Activated T-helper 1 cell treated with anti-CD3 and anti-CD28 coated beads, Interleukin-12 subunit alpha, Interleukin-12 subunit beta, Interleukin-2, Interleukin-4 antibody, amounts not matched to agents 30 ng/mL and 10 ng/mL and 1 ng/mL, durations not matched to agents 14 hours and 24 hours and 36 hours (primary cell): Measurements from ENCODE around the gene MYADM. TPM values are rescaled to one million over a fixed set of nuclear protein-coding genes. Genes with fewer than 3 reads are reported as not detected.

Experiments
- DNase-seq: peaks from one replicate; pipeline ENCODE4 v3.0.0; 2021; ENCODE audit warnings: low spot score
- H3K27ac Mint-ChIP-seq: one replicate; pipeline ENCODE4 v1.8.0; 2021; ENCODE audit warnings: mild to moderate bottlenecking, mixed read lengths
- H3K27me3 Mint-ChIP-seq: one replicate; pipeline ENCODE4 v1.8.0; 2022; ENCODE audit warnings: mild to moderate bottlenecking, moderate library complexity, mixed read lengths; ENCODE audit not compliant: insufficient read depth
- H3K36me3 Mint-ChIP-seq: one replicate; pipeline ENCODE4 v1.8.0; 2021; ENCODE audit warnings: low read depth, mixed read lengths
- H3K4me1 Mint-ChIP-seq: one replicate; pipeline ENCODE4 v1.8.0; 2021; ENCODE audit warnings: low read depth, mixed read lengths
- H3K4me3 Mint-ChIP-seq: one replicate; pipeline ENCODE4 v1.8.0; 2021; ENCODE audit warnings: mild to moderate bottlenecking, moderate library complexity, mixed read lengths
- H3K9me3 Mint-ChIP-seq: one replicate; pipeline ENCODE4 v1.8.0; 2021; ENCODE audit warnings: mixed read lengths
- intact Hi-C: fragments of 100-400 bp; cut with micrococcal nuclease; formaldehyde crosslinking; loops from one replicate; pipeline ENCODE4 v1.15.1; 2024
- total RNA-seq: library from RNA; stranded (reverse); gene quantifications from 2 replicates; pipeline ENCODE4 v1.2.3, GENCODE V29; 2022

MYADM gene
- total RNA-seq, 1 donor from 2014 or later, result 58.8 TPM

GRCh38 chr19:53882391-53883050, 14.8 kb downstream of the MYADM start:
- Mint-ChIP-seq H3K27ac (no peak overlapping the region), H3K4me3 (peak overlapping the region; percentile 50), H3K4me1 (peaks cover 14% of the 10 kb centered on the region), H3K36me3 (peaks cover 3% of the 10 kb centered on the region), H3K27me3 (peaks cover 27% of the 10 kb centered on the region), H3K9me3 (no peaks in the 10 kb centered on the region)
- intact Hi-C loops, result loop anchor here (1.0 kb wide), 1 partner anchor 40 kb away; no protein-coding TSS in a partner anchor
- DNase-seq, result no peak

GRCh38 chr19:53883231-53883661, 15.6 kb downstream of the MYADM start:
- peaks cover 11% of the 10 kb centered on the region for H3K4me1 Mint-ChIP-seq
- no peak overlapping the region for H3K27ac Mint-ChIP-seq
- H3K27me3 Mint-ChIP-seq, result peaks cover 27% of the 10 kb centered on the region
- H3K36me3 Mint-ChIP-seq, result peaks cover 3% of the 10 kb centered on the region
- H3K4me3 Mint-ChIP-seq, result no peak overlapping the region
- no peaks in the 10 kb centered on the region for H3K9me3 Mint-ChIP-seq
- no peak for DNase-seq
- intact Hi-C loops, result no loop called here

GRCh38 chr19:53883741-53884140, 16.1 kb downstream of the MYADM start:
- peaks cover 3% of the 10 kb centered on the region for H3K36me3 Mint-ChIP-seq
- H3K27ac Mint-ChIP-seq, result no peak overlapping the region
- no peak overlapping the region for H3K4me3 Mint-ChIP-seq
- DNase-seq, result no peak
- peaks cover 27% of the 10 kb centered on the region for H3K27me3 Mint-ChIP-seq
- peaks cover 10% of the 10 kb centered on the region for H3K4me1 Mint-ChIP-seq
- intact Hi-C loops, result no loop called here
- no peaks in the 10 kb centered on the region for H3K9me3 Mint-ChIP-seq

- Mint-ChIP-seq H3K9me3 (no peaks in the 10 kb centered on the region), H3K36me3 (peaks cover 3% of the 10 kb centered on the region), H3K4me1 (peaks cover 5% of the 10 kb centered on the region), H3K27me3 (peaks cover 27% of the 10 kb centered on the region), H3K27ac (no peak overlapping the region), H3K4me3 (no peak overlapping the region)
- DNase-seq, result no peak
- intact Hi-C loops, result no loop called here
Measured at GRCh38 chr19:53884256-53884655, 16.6 kb downstream of the MYADM start.

- no peak for DNase-seq
- Mint-ChIP-seq H3K27me3 (peaks cover 27% of the 10 kb centered on the region), H3K9me3 (no peaks in the 10 kb centered on the region), H3K4me1 (peaks cover 8% of the 10 kb centered on the region), H3K36me3 (peaks cover 3% of the 10 kb centered on the region), H3K27ac (no peak overlapping the region), H3K4me3 (no peak overlapping the region)
- intact Hi-C loops, result no loop called here
Measured at GRCh38 chr19:53885036-53885435, 17.4 kb downstream of the MYADM start.

GRCh38 chr19:53892301-53892980, 24.8 kb downstream of the MYADM start:
- Mint-ChIP-seq H3K36me3 (no peaks in the 10 kb centered on the region), H3K9me3 (no peaks in the 10 kb centered on the region), H3K27me3 (peaks cover 12% of the 10 kb centered on the region), H3K27ac (no peak overlapping the region), H3K4me3 (no peak overlapping the region), H3K4me1 (peaks cover 5% of the 10 kb centered on the region)
- no peak for DNase-seq
- intact Hi-C loops, result no loop called here

- Mint-ChIP-seq H3K9me3 (no peaks in the 10 kb centered on the region), H3K4me1 (peaks cover 5% of the 10 kb centered on the region), H3K4me3 (no peak overlapping the region), H3K36me3 (no peaks in the 10 kb centered on the region), H3K27me3 (peaks cover 12% of the 10 kb centered on the region), H3K27ac (no peak overlapping the region)
- intact Hi-C loops, result no loop called here
- DNase-seq, result no peak
Measured at GRCh38 chr19:53892981-53893325, 25.3 kb downstream of the MYADM start.

DNA sequence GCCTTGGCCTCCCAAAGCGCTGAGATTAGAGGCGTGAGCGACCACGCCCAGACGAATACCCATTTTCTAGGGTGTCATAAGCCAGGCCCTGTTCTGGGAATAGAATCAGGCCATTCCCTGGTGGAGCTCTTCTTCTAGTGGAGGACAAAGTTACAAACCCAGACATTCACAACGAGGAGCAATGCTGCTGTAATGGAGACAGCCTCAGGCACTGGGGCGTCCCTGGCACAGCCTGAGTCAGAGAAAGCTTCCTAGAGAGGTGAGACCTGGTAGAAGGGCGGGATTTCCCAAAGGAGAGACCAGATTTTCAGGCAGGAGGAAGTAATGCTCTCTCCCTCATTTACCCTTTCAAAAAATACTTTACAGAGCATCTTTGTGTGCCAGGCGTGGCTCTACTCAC, 27.0 kb downstream of the MYADM start:
- Mint-ChIP-seq H3K27me3 (peaks cover 14% of the 10 kb centered on the region), H3K4me3 (no peak overlapping the region), H3K9me3 (no peaks in the 10 kb centered on the region), H3K36me3 (no peaks in the 10 kb centered on the region), H3K27ac (no peak overlapping the region), H3K4me1 (peaks cover 5% of the 10 kb centered on the region)
- DNase-seq, result no peak
- intact Hi-C loops, result loop anchor here (5.0 kb wide), 1 partner anchor 813 kb away; no protein-coding TSS in a partner anchor

DNA sequence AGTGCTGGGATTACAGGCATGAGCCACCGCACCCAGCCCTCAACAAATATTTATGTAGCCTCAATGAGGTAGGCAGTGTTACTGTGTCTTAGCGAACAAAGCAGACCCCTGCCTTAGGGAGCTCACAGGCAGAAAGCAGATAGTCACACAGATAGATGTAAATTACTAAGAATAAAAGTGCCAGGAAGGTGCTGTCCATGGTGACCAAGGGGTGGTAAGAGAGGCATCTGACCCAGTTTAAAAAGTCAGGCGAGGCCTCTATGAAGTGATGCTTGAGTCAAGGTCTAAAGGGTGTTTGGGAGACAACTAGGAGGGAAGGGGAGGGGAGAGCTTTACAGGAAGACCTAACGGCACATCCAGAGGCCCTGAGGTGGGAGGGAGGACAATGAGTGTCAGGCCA, 29.0 kb downstream of the MYADM start:
- Mint-ChIP-seq H3K4me3 (no peak overlapping the region), H3K4me1 (no peaks in the 10 kb centered on the region), H3K9me3 (no peaks in the 10 kb centered on the region), H3K36me3 (no peaks in the 10 kb centered on the region), H3K27me3 (peaks cover 10% of the 10 kb centered on the region), H3K27ac (no peak overlapping the region)
- intact Hi-C loops, result loop anchor here (5.0 kb wide), 1 partner anchor 811 kb away; no protein-coding TSS in a partner anchor
- DNase-seq, result no peak

DNA sequence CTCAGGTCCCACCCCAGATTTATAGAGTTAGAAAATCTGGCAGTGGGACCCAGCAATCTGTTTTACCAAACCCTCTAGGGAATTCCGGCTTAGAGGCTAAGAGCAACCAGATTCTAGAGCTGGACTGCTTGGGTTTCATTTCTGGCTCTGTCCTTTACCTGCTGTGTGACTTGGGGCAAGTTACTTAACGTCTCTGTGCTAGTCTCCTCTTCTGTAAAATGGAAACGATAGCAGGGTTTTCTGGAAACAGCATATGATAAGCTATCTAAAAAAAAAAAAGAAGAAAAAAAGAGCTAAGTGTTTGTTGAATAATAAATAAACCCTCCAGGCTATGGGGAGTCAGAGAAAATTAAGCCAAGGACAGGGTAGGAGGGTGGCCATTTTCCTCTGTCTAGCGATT, 29.8 kb downstream of the MYADM start:
- H3K4me3 Mint-ChIP-seq, result no peak overlapping the region
- no peaks in the 10 kb centered on the region for H3K36me3 Mint-ChIP-seq
- intact Hi-C loops, result loop anchor here (5.0 kb wide), 1 partner anchor 810 kb away; no protein-coding TSS in a partner anchor
- no peaks in the 10 kb centered on the region for H3K9me3 Mint-ChIP-seq
- no peak for DNase-seq
- no peak overlapping the region for H3K27ac Mint-ChIP-seq
- peaks cover 8% of the 10 kb centered on the region for H3K27me3 Mint-ChIP-seq
- H3K4me1 Mint-ChIP-seq, result no peaks in the 10 kb centered on the region

GRCh38 chr19:53898166-53898565, 30.5 kb downstream of the MYADM start:
- Mint-ChIP-seq H3K27ac (no peak overlapping the region), H3K4me3 (no peak overlapping the region), H3K36me3 (no peaks in the 10 kb centered on the region), H3K4me1 (no peaks in the 10 kb centered on the region), H3K27me3 (peaks cover 6% of the 10 kb centered on the region), H3K9me3 (no peaks in the 10 kb centered on the region)
- DNase-seq, result no peak
- intact Hi-C loops, result loop anchor here (5.0 kb wide), 1 partner anchor 809 kb away; no protein-coding TSS in a partner anchor

DNA sequence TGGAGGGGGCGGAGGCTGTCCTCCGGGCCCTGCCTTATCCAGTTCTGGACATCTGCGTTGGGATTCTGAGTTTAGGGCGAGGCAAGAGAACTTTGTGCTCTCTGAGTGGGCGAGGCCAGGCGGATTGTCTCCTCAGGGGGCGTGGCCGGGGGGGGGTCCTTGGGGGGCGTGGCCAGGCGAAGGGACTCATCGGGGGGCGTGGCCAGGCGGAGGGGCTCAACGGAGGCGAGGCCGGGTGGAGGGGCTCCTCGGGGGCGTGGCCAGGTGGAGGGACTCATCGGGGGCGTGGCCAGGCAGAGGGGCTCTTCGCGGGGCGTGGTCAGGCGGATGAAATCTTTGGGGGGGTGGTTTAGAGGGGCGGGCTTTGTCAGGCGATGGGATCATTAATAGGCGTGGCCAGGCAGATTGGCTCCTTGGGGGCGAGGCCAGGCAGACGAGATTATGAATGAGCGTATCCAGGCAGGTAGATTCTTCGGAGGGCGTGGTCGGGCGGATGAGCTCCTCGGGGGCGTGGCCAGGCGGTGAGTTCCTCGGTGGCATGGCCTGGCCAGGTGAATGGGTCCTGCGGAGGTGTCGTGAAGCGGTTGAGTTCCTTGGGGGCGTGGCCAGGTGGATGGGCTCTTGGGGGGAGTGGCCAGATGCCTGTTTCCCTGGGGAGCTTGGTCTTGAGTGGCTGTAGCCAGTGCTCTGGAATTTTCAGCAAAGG, 31.1 kb downstream of the MYADM start:
- Mint-ChIP-seq H3K9me3 (no peaks in the 10 kb centered on the region), H3K27ac (no peak overlapping the region), H3K4me3 (no peak overlapping the region), H3K4me1 (no peaks in the 10 kb centered on the region), H3K27me3 (peaks cover 6% of the 10 kb centered on the region), H3K36me3 (no peaks in the 10 kb centered on the region)
- intact Hi-C loops, result loop anchor here (5.0 kb wide), 1 partner anchor 809 kb away; no protein-coding TSS in a partner anchor
- no peak for DNase-seq
